Measurements from ENCODE around the gene SERPINC1.
"Not testable (repeated sequence)": the region's sequence is repeated elsewhere in the genome, so short reads cannot be mapped to it uniquely, and the experiment has no call there.

Gene SERPINC1

GRCh38 chr1:173863224-173864161 lies 53.6 kb downstream of the SERPINC1 start:
- DNase-seq (ENCODE audit: low read depth in 2 of 2, low spot score in 1 of 2), result no peak

GRCh38 chr1:173862769-173863223 lies 54.3 kb downstream of the SERPINC1 start:
- DNase-seq (ENCODE audit: low read depth in 2 of 2, low spot score in 1 of 2), result no peak

- DNase-seq (ENCODE audit: low read depth in 2 of 2, low spot score in 1 of 2), result not testable (repeated sequence)
Measured at GRCh38 chr1:173862146-173862768, 54.9 kb downstream of the SERPINC1 start.

- DNase-seq (ENCODE audit: low read depth in 2 of 2, low spot score in 1 of 2), result no peak
Measured at GRCh38 chr1:173861731-173862145, 55.4 kb downstream of the SERPINC1 start.

GRCh38 chr1:173860065-173860464 lies 57.1 kb downstream of the SERPINC1 start:
- no peak for DNase-seq (ENCODE audit: low read depth in 2 of 2, low spot score in 1 of 2)

DNA sequence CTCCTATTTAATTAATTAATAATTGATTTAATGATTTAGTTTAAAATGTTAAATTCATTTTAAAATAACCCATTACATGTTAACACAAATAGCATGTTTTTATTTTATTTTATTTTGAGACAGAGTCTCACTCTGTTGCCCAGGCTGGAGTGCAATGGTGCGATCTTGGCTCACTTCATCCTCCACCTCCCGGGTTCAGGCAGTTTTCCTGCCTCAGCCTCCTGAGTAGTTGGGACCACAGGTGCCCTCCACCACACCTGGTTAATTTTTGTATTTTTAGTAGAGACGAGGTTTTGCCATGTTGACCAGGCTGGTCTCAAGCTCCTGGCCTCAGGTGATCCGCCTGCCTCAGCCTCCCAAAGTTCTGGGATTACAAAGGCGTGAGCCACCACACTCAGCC lies 57.6 kb downstream of the SERPINC1 start:
- DNase-seq (ENCODE audit: low read depth in 2 of 2, low spot score in 1 of 2), result not testable (repeated sequence)

DNA sequence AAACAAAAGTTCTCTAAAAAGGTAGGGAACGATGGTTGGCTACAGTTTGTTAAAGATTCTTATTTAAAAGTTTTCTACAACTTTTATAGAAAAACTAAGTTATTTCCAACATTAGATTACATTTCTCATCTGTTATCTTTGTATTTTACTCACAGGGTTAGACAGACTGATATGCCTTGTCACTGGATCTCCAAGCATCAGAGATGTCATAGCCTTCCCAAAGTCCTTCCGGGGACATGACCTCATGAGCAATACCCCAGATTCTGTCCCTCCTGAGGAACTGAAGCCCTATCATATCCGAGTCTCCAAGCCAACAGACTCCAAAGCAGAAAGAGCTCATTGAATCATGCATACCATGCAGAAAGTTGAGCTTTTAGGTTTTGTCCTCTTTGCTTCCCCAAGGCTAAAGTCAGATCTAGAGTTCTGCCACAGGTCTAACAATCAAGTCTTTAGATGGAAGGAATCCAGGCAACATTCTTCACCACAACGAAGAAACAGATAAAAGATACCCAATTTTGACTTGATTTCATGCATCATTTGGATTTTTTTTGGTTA lies 59.7 kb downstream of the SERPINC1 start:
- DNase-seq (ENCODE audit: low read depth in 2 of 2, low spot score in 1 of 2), result no peak

- no peak for DNase-seq (ENCODE audit: low read depth in 2 of 2, low spot score in 1 of 2)
Measured at GRCh38 chr1:173856903-173857302, 60.2 kb downstream of the SERPINC1 start.

DNA sequence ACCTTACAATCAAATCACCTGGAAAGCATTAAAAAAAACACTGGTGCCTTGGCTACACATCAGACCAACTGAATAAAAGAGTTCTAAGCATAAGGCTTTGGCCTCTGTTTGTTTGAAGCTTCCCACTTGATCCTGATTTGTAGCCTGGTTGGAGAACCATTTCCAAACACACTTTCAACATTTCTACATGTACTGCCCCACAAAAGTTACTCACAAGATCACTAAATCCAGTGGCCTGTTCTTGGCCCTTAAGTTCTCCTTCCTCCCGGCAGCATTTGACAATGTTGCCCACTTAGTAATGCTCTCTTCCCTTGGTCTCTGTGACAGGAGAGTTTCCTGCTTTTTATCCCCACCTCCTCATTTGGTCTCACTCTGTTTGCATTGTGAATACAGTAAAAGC lies 61.1 kb downstream of the SERPINC1 start:
- DNase-seq (ENCODE audit: low read depth in 2 of 2, low spot score in 1 of 2), result no peak
